Neutrophil (primary cell): Measurements from ENCODE around the gene LYPLA2.

Source experiments
- H3K27ac ChIP-seq: fragments of 200-600 bp; sonication (generic); 2 replicates; pipeline ENCODE4 v1.5.1; 2016; ENCODE audit warnings: mild to moderate bottlenecking, moderate library complexity
- H3K27me3 ChIP-seq: fragments of 200-600 bp; sonication (generic); 2 replicates; pipeline ENCODE4 v1.6.0; 2016; ENCODE audit warnings: mild to moderate bottlenecking
- H3K36me3 ChIP-seq: fragments of 200-600 bp; sonication (generic); 2 replicates; pipeline ENCODE4 v1.5.1; 2017
- H3K4me1 ChIP-seq, 2 experiments: fragments of 200-600 bp in 1 of 2; sonication (generic) in 1 of 2; 1 replicate in 1 of 2; 2 replicates in 1 of 2; pipeline versions ENCODE4 v1.5.1 to v1.6.1; 2013 to 2016; ENCODE audit warnings: low read depth in 1 of 2, low read length in 1 of 2, mild to moderate bottlenecking in 1 of 2, moderate library complexity in 1 of 2; ENCODE audit not compliant: control insufficient read depth in 1 of 2, insufficient read depth in 1 of 2
- H3K4me3 ChIP-seq, 2 experiments: fragments of 200-600 bp in 1 of 2; sonication (generic) in 1 of 2; 1 replicate in 1 of 2; 2 replicates in 1 of 2; pipeline ENCODE4 v1.5.1; 2013 to 2016; ENCODE audit warnings: low read depth in 1 of 2, low read length in 1 of 2, mild to moderate bottlenecking in 1 of 2, moderate library complexity in 1 of 2
- H3K9me3 ChIP-seq: fragments of 200-600 bp; sonication (generic); 2 replicates; pipeline ENCODE4 v1.5.1; 2016
- CTCF ChIP-seq: fragments of 200-600 bp; sonication (generic); IDR thresholded peaks from 2 replicates; pipeline ENCODE4 v1.5.1; 2016; ENCODE audit warnings: antibody characterized with exemption

LYPLA2 gene

GRCh38 chr1:23837908-23838307 is 47.0 kb downstream of the LYPLA2 start:
- peaks cover 12 to 18% of the 10 kb centered on the region in 2 experiments for H3K4me1 ChIP-seq
- H3K27me3 ChIP-seq: peaks cover 3% of the 10 kb centered on the region
- no peaks in the 10 kb centered on the region for H3K9me3 ChIP-seq
- H3K27ac ChIP-seq: no peak overlapping the region
- no peak for TF ChIP-seq CTCF
- peak overlapping the region; percentile 52 for H3K4me3 ChIP-seq
- no peaks in the 10 kb centered on the region for H3K36me3 ChIP-seq

DNA sequence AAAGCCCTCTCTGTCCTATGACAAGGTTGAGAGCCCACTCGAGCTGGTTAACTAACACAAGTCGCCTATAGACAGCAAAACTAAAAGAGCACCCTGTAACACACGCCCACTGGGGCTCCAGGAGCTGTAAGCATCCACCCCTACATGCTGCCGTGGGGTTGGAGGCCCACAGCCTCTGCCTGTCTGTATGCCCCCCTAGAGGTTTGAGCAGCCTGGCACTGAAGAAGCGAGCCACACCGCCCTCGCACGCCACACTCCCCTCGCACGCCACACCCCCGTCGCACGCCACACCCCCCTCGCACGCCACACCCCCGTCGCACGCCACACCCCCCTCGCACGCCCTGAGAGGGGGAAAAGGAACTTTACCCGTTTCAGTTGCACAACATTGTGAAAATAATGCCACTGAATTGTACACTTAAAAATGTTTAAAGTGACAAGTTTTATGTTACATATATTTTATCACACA is 47.5 kb downstream of the LYPLA2 start:
- H3K4me3 ChIP-seq: peak overlapping the region; percentile 52
- peak overlapping the region; percentile 55 for H3K27ac ChIP-seq
- TF ChIP-seq CTCF: no peak
- H3K27me3 ChIP-seq: peaks cover 3% of the 10 kb centered on the region
- no peaks in the 10 kb centered on the region for H3K9me3 ChIP-seq
- H3K36me3 ChIP-seq: no peaks in the 10 kb centered on the region
- H3K4me1 ChIP-seq: peaks cover 12 to 18% of the 10 kb centered on the region in 2 experiments

DNA sequence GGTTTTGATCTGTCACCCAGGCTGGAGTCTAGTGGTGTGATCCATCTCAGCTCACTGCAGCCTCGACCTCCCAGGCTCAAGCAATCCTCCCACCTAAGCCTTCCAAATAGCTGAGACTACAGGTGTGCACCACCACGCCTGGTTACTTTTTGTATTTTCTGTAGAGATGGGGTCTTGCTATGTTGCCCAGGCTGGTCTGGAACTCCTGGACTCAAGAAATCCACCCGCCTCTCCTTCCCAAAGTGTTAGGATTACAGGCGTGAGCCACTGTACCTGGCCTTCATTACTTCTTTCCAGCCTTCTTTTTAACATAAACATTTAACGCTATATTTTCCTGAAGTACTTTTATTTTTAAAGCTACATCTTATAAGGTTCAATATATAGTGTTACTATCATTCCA is 52.7 kb downstream of the LYPLA2 start:
- Histone ChIP-seq H3K27ac (no peak overlapping the region), H3K36me3 (peaks cover 23% of the 10 kb centered on the region), H3K4me1 (peaks cover 3% of the 10 kb centered on the region in 2 experiments), H3K27me3 (no peaks in the 10 kb centered on the region), H3K9me3 (no peaks in the 10 kb centered on the region), H3K4me3 (no peak overlapping the region)
- TF ChIP-seq CTCF: no peak
